ENCODE data around the gene SPRY4. TPM values are rescaled to one million over a fixed set of nuclear protein-coding genes. Genes with fewer than 3 reads are reported as not detected.
"Not testable (repeated sequence)": the region's sequence is repeated elsewhere in the genome, so short reads cannot be mapped to it uniquely, and the experiment has no call there.

SPRY4 gene
- total and polyA plus RNA-seq, 4 donors: 16.7 to 33.9 (median 23.2) TPM

- H3K9me3 ChIP-seq (ENCODE audit: control insufficient read depth in 4 of 4, insufficient read depth in 3 of 4, low read length in 3 of 4): no peaks in the 10 kb centered on the region
- DNase-seq (no peak), ATAC-seq (ENCODE audit: insufficient read depth, low FRiP score) (no peak)
- H3K27ac ChIP-seq (ENCODE audit: low read depth in 1 of 2, low read length in 1 of 2): no peak overlapping the region
- H3K4me3 ChIP-seq: no peak overlapping the region
- no peaks in the 10 kb centered on the region for H3K27me3 ChIP-seq (ENCODE audit: control insufficient read depth in 3 of 3, insufficient read depth in 3 of 3, low read length in 2 of 3)
- H3K9ac ChIP-seq (ENCODE audit: insufficient read depth in 1 of 2, low read length in 2 of 2): no peak overlapping the region
- no peaks in the 10 kb centered on the region for H3K4me1 ChIP-seq (ENCODE audit: control insufficient read depth in 5 of 5, insufficient read depth in 5 of 5, low read length in 5 of 5)
- H3K36me3 ChIP-seq (ENCODE audit: control insufficient read depth in 4 of 4, insufficient read depth in 4 of 4, low read length in 4 of 4): no peaks in the 10 kb centered on the region
- TF ChIP-seq CTCF (IDR thresholded peaks at IDR 0.05; ENCODE audit: control extremely low read depth, extremely low read depth): no peak
Measured at GRCh38 chr5:142334538-142334937, 9.7 kb upstream of the SPRY4 start.

GRCh38 chr5:142333749-142334148, 8.9 kb upstream of the SPRY4 start:
- ATAC-seq (ENCODE audit: insufficient read depth, low FRiP score); H3K9ac ChIP-seq (ENCODE audit: insufficient read depth in 1 of 2, low read length in 2 of 2); H3K27ac ChIP-seq (ENCODE audit: low read depth in 1 of 2, low read length in 1 of 2); DNase-seq; H3K27me3 ChIP-seq (ENCODE audit: control insufficient read depth in 3 of 3, insufficient read depth in 3 of 3, low read length in 2 of 3); H3K9me3 ChIP-seq (ENCODE audit: control insufficient read depth in 4 of 4, insufficient read depth in 3 of 4, low read length in 3 of 4); H3K4me3 ChIP-seq; H3K36me3 ChIP-seq (ENCODE audit: control insufficient read depth in 4 of 4, insufficient read depth in 4 of 4, low read length in 4 of 4); H3K4me1 ChIP-seq (ENCODE audit: control insufficient read depth in 5 of 5, insufficient read depth in 5 of 5, low read length in 5 of 5): not testable (repeated sequence)
- WGBS, 2 donors: 95 to 97% methylated on average over 2 of the region's 2 CpGs

- Histone ChIP-seq H3K4me3 (no peak overlapping the region), H3K9ac (ENCODE audit: insufficient read depth in 1 of 2, low read length in 2 of 2) (no peak overlapping the region), H3K4me1 (ENCODE audit: control insufficient read depth in 5 of 5, insufficient read depth in 5 of 5, low read length in 5 of 5) (peaks cover 0 to 25% (median 4%) of the 10 kb centered on the region in 5 donors), H3K36me3 (ENCODE audit: control insufficient read depth in 4 of 4, insufficient read depth in 4 of 4, low read length in 4 of 4) (no peaks in the 10 kb centered on the region), H3K9me3 (ENCODE audit: control insufficient read depth in 4 of 4, insufficient read depth in 3 of 4, low read length in 3 of 4) (no peaks in the 10 kb centered on the region), H3K27ac (ENCODE audit: low read depth in 1 of 2, low read length in 1 of 2) (no peak overlapping the region), H3K27me3 (ENCODE audit: control insufficient read depth in 3 of 3, insufficient read depth in 3 of 3, low read length in 2 of 3) (no peaks in the 10 kb centered on the region)
- 87 to 92% methylated on average over 2 of the region's 2 CpGs for WGBS, 2 donors
- DNase-seq (no peak), ATAC-seq (ENCODE audit: insufficient read depth, low FRiP score) (no peak)
- TF ChIP-seq CTCF (IDR thresholded peaks at IDR 0.05; ENCODE audit: control extremely low read depth, extremely low read depth): no peak
Measured at GRCh38 chr5:142330444-142330843, 5.6 kb upstream of the SPRY4 start.

- TF ChIP-seq CTCF (IDR thresholded peaks at IDR 0.05; ENCODE audit: control extremely low read depth, extremely low read depth): no peak
- H3K4me1 ChIP-seq (ENCODE audit: control insufficient read depth in 5 of 5, insufficient read depth in 5 of 5, low read length in 5 of 5): peaks cover 0 to 25% (median 4%) of the 10 kb centered on the region in 5 donors
- H3K9me3 ChIP-seq (ENCODE audit: control insufficient read depth in 4 of 4, insufficient read depth in 3 of 4, low read length in 3 of 4): no peaks in the 10 kb centered on the region
- DNase-seq: no peak
- H3K36me3 ChIP-seq (ENCODE audit: control insufficient read depth in 4 of 4, insufficient read depth in 4 of 4, low read length in 4 of 4): no peaks in the 10 kb centered on the region
- H3K9ac ChIP-seq (ENCODE audit: insufficient read depth in 1 of 2, low read length in 2 of 2): no peak overlapping the region
- no peak for ATAC-seq (ENCODE audit: insufficient read depth, low FRiP score)
- no peak overlapping the region for H3K27ac ChIP-seq (ENCODE audit: low read depth in 1 of 2, low read length in 1 of 2)
- 95 to 97% methylated on average over 6 of the region's 6 CpGs for WGBS, 2 donors
- no peak overlapping the region for H3K4me3 ChIP-seq
- H3K27me3 ChIP-seq (ENCODE audit: control insufficient read depth in 3 of 3, insufficient read depth in 3 of 3, low read length in 2 of 3): no peaks in the 10 kb centered on the region
Measured at GRCh38 chr5:142330026-142330425, 5.2 kb upstream of the SPRY4 start.
